Activated CD4-positive, alpha-beta T cell treated with anti-CD3 and anti-CD28 coated beads for 4 hours (primary cell): ENCODE results near the gene RELA.
"Not testable (repeated sequence)": the region's sequence is repeated elsewhere in the genome, so short reads cannot be mapped to it uniquely, and the experiment has no call there.

Experiments used
- DNase-seq, 2 donors: peaks; one replicate each; pipeline ENCODE4 v3.0.0-alpha.2; 2020

The RELA gene

GRCh38 chr11:65646958-65647701, 15.6 kb downstream of the RELA start:
- no peak for DNase-seq

- DNase-seq, result no peak
Observed at GRCh38 chr11:65646288-65646957, 16.3 kb downstream of the RELA start.

- DNase-seq, result no peak
Observed at GRCh38 chr11:65645710-65646109, 17.0 kb downstream of the RELA start.

GRCh38 chr11:65644837-65645236, 17.9 kb downstream of the RELA start:
- DNase-seq, result no peak

GRCh38 chr11:65643971-65644370, 18.7 kb downstream of the RELA start:
- no peak for DNase-seq

GRCh38 chr11:65642014-65642671, 20.6 kb downstream of the RELA start:
- DNase-seq, result no peak

GRCh38 chr11:65641297-65642013, 21.3 kb downstream of the RELA start:
- DNase-seq, result no peak

GRCh38 chr11:65640483-65641296, 22.0 kb downstream of the RELA start:
- DNase-seq, result peak in 1 of 2 donors; percentile 36

GRCh38 chr11:65639623-65640482, 22.9 kb downstream of the RELA start:
- DNase-seq, result peak; percentile 42 to 58

GRCh38 chr11:65639228-65639597, 23.5 kb downstream of the RELA start:
- DNase-seq, result not testable (repeated sequence)

GRCh38 chr11:65637794-65638419, 24.8 kb downstream of the RELA start, which contains the start of gene SIPA1:
Gene SIPA1, plus strand, starts transcription at chr11:65638101. Its CDS starts 2,821 bp downstream, at chr11:65640922.
- peak; percentile 66 to 70 for DNase-seq

GRCh38 chr11:65637032-65637557, 25.6 kb downstream of the RELA start:
- DNase-seq, result no peak

GRCh38 chr11:65636108-65637031, 26.3 kb downstream of the RELA start:
- no peak for DNase-seq

GRCh38 chr11:65634905-65635731, 27.6 kb downstream of the RELA start:
- no peak for DNase-seq

GRCh38 chr11:65634440-65634839, 28.3 kb downstream of the RELA start:
- DNase-seq, result no peak

GRCh38 chr11:65634109-65634436, 28.6 kb downstream of the RELA start:
- no peak for DNase-seq

- DNase-seq, result no peak
Observed at GRCh38 chr11:65633390-65634108, 29.2 kb downstream of the RELA start.

GRCh38 chr11:65630215-65630614, 32.5 kb downstream of the RELA start:
- no peak for DNase-seq
